GM21529 (cell line): ENCODE data around the gene SUPT20H.

ENCODE experiments used
- ATAC-seq: cut with Tn5 transposase; IDR thresholded peaks from one replicate; pipeline ENCODE4 v1.9.1; 2021; ENCODE audit not compliant: unreplicated experiment

Gene SUPT20H

DNA sequence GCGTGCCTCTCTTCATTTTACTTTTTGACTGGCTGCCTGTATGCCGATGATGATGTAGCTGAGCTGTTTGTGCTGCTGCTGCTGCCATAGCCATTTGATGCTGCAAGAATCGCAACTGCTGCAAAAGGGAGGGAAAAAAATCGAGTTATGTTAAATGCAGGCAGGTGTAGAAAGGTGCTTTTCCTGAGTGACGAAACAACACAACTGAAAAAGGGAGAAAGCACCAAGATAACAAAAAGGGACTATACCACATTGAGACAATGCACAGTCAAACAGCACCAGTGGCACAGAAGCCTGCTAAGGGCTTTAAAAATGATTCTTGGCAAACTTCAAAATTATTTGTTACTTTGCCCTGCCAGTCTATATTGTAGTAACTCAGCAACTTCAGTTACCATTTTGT lies 49.8 kb downstream of the SUPT20H start:
- no peak for ATAC-seq

DNA sequence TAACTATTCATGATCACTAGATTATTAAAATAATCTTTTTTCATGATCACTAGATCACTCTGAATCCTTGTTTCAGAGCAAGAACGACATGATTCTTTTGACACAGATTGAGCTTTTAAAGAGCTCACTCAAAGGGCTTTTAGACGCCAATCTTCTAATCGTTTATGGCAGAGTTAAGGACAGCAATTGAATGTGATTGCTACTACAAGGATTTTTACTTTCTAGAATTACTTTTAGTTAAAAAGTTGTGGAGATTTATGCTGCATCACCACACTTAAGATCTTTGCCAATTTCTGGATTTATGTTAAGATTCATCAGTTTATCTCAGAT lies 57.6 kb downstream of the SUPT20H start:
- no peak for ATAC-seq

DNA sequence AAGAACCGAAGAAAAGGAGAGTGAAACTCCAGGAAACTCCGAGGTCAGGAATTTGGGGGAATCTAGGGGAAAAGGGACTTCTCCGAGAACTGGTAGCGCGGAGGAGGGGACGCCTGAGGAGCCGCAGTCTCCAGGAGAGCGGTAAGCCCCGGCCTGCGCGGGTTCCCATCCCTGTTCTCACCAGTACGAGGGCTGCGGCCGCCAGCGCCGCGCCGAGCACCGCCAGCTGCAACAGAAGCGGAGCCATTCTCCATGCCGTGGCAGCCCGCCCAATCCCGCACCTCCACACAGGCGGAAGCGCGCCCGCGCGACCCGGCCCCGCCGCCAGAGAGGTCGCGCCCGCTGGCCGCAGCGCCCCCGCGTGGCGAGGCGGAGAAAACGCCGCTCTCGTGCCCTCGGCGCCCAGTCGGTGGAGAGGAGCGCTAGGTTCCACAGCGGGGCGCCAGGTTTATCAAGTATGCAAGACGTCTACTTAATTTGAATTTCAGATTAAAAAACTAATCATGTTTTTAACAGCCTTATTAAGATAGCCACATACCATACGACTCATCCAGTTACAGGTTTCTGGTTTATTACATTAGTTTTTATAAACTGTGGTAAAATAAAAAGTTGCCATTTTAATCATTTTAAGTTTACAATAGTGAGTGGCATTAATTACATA lies 60.3 kb downstream of the SUPT20H start, which contains the start of gene ALG5:
Gene ALG5 (minus strand): TSS at position 287 of the 661 bp plus-strand sequence. CDS start 40 bp downstream, at position 247.
- ATAC-seq = peak; percentile 66

DNA sequence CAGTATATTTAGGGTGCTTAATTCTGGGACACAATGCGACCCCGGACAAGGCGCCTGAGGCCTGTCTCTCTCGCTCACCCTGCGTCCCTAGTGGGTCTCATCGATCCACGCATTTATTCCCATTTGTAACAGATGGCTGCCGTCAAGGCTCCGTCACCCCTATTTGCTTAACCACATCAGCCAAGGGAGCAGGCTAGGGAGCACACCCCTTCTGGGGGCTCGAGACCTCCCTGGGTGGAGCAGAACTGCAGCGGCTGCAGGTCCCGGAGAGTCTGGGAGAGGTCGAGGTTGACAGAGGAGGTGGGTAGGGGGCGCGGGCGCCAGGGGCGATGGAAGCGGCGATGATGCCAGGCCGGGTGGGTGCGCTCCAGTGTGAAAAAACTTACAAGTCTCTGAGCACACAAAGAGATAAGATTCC lies 60.9 kb downstream of the SUPT20H start:
- no peak for ATAC-seq

DNA sequence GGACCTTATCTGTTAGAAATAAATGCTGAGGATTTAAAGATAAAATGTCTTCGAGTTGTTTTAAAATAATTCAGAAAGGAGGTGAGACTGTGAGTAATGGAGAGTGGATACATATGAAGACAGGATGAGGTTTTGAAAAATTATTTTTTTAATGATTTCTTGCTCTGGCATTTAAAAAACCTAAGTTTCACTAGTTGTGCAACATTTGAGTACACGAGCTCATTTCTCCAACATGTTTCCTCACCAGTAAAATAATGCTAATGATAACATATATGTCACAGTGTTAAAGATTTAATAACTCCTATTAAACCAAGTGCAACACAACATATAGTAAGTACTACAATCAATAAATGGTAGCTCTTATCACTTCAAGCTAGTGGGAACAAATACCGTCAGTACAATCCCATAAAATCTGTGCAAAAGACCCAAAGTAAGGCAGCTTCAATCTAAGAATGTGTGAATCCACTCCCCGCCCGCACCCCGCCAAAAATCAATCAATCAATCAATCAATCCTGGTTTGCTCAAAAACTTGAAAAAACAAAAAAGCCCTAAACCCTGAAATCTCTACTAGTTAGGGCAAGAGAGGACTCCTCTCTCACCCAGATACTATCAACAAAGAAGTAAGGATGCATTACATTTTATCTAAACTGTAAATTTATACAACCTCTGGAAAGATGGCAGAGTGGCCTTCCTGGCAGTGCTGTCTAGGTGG lies 61.6 kb downstream of the SUPT20H start:
- no peak for ATAC-seq

DNA sequence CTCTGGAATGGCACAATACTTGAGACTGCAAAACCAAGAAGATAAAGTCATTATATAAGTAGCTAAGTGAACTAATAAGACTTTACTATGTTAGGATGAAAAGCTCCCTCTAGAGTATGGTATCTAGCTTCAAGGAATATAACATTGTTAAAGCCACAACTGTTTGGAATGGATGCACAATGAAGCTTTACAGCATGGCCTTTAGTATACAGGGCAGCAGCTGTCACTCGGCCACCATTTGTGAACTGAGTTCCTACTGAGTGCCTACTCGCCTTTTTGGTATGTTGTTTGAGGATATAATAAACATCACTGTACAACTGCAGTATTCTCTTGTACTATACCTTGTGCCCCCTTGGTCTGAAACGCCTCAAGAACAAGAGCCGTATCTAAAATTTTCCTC lies 67.1 kb downstream of the SUPT20H start:
- no peak for ATAC-seq

DNA sequence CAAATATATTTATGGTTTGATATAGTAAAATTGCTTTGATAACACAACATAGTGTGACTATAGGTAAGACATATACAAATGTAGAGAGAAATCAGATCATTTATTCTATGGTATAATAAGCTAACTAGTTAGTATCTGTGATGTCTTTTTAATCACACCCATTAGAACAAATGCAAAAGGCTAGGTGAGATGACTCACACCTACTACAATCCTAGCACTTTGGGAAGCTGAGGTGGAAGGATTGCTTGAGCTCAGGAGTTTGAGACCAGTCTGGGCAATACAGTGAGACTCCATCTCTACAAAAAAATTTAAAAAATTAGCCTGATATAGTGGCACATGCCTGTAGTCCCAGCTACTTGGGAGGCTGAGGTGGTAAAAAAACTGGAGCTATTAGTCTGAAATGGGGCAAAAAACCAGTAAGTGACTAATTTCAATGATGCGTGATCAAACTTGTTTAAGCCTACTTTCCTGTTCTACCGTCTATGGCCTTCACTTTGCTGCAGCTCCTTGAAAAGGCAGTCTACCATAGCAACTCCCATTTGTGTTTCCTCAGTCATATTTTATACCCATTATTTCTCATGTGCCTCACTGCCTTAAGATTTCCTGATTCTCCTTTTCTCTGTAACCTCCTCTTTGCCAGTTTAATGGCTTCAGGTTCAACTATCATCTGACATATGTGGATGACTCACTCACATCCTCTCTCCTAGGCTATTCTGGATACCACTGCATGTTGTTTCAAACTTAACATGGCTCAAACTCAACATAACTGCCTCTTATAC lies 72.8 kb downstream of the SUPT20H start:
- no peak for ATAC-seq

DNA sequence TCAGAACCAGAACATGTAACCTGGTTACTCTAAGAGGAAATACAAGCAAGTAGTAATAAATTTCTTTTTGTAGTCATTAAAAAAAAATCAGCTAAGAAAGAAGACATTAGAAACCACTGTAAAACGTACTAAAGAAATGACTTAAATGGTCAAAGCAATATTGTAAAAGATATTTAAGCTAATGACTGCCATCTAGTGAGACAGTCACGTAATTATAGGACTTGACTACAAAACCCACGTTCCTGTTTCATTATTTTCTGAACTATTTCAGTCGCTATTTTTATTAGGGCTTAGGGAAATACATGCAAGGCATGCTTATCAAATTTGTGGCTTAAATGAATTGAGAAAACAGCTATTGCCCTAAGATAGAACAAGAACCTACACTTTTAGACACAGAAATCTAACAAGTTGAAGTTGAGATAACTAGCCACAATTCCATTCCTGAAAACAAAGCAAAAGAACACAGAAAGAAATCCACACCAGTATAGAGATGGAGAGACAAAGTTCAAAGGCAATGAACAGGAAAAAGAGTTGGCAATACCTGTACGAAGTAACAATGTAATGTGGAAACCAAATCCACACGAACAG lies 78.2 kb downstream of the SUPT20H start:
- ATAC-seq = peak; percentile 64

DNA sequence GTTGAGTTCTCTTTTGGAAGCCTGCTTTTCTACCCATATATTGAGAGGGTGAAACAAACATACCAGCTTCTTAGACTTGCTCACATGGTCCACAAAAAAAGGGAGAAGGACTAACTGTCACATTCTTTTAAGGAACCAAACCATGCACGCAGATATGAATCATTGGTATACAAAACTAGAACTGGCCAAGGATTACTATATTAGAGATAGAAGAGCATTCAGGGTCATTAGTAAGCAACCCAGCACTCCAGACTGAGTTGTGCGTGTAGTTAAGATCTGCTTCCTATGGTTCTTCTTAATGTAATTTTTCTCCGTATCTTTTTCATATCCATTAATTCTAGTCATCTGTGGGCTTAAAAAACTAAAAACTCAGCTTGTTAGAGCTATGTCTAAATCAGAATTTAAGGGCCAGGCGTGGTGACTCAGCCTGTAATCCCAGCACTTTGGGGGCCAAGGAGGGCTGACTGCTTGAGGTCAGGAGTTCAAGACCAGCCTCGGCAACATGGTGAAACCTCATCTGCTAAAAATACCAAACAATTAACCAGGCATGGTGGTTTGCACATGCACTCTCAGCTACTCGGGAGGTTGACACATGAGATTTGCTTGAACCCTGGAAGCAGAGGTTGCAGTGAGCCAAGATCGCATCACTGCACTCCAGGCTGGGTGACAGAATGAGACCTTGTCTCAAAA lies 80.0 kb downstream of the SUPT20H start:
- no peak for ATAC-seq

DNA sequence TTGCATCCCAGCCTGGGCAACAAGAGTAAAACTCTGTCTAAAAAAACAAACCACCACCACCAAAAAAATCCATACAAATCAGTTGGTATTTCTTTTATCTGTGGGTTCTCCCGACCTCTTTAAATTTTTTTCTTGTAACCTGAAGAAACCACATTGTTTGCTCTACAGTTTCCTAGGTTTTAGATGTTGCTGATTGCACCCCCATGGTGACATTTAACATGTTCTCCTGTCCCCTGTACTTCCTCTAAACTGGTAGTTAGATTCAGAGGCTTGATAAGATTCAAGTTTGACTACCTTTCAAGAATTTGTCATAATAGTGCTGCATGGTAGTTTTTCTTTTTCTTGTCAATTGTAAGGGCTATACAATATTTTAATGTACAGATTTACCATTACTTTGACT lies 84.3 kb downstream of the SUPT20H start:
- ATAC-seq = no peak

DNA sequence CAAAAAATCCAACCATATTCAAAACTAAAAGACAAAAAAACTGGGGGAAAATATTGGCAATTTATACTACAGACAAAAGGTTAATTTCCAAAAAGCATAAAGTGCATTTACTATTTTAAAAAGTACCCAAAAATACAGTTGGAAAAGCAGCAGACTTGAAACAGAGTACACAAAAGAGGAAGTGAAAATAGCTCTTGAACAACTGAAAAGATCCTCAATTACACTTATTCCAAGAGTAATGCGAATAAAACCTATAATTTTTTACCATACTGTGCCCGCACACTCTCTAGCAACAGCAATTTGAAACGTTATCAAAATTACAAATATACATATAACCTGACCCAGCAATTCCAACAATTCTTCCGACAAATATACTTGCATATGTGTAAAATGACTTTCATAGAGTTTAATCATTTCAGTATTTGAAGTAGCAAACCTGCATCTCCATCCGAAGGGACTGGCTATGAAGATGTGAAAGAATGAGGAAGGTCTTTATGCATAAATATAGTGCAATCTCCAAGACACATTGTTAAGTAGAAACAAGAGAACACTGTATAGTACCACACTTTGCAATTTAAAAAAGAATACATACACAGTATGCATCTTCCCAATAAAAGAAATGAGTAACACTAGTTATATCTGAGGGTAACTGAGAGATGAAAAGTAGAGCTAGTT lies 85.7 kb downstream of the SUPT20H start:
- peak; percentile 90 for ATAC-seq

DNA sequence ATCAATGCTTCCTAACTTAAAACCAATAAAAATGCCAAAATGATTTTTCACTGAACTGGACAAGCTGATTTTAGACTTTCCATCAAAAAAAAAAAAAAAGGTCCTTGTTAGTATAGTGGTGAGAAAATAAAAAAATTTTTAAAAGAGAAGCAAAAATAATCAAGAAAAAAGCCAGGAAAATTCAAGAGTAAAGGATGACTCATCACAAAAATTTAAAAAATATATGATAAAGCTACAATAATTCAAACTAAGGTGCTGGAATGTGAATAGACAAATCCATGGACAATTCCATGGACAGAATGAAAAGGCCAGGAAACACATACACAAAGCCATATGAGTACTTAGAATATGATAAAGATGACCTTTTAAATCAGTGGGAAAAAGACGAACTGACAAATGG lies 86.5 kb downstream of the SUPT20H start:
- ATAC-seq = no peak

DNA sequence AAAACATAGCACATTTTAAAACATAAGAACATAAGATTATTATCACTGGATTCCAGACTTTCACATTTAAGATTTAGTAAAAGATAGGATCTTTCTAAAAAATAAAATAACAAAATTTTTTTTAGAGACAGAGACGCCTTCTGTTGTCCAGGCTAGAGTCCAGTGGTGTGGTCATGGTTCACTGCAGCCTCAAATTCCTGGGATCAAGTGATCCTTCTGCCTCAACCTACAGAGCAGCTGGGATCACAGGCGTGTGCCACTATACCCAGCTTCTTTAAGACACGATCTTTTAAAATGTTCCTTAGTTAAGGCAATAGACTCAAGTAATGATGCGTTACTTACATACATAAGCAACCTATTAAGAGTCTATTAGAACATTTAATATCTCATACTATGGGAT lies 93.1 kb downstream of the SUPT20H start:
- no peak for ATAC-seq

DNA sequence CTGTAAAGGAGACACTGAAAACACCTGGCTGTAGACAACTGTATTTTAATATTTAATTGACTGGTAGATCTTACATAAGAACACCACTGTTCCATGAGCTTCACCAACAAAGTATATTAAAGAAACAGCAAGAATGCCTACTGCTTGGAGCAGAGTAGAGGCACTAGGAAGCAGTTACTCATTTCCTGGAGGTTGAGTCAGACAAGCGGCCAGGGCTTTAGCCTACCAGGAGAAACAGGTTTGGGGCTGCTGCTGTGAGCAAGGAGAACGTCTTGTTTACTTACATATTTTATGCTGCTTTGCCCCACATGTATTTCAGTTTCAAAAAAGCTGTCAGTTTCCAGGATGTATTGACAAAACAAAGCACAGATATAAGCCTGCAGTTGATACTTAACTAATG lies 93.7 kb downstream of the SUPT20H start:
- ATAC-seq = no peak

DNA sequence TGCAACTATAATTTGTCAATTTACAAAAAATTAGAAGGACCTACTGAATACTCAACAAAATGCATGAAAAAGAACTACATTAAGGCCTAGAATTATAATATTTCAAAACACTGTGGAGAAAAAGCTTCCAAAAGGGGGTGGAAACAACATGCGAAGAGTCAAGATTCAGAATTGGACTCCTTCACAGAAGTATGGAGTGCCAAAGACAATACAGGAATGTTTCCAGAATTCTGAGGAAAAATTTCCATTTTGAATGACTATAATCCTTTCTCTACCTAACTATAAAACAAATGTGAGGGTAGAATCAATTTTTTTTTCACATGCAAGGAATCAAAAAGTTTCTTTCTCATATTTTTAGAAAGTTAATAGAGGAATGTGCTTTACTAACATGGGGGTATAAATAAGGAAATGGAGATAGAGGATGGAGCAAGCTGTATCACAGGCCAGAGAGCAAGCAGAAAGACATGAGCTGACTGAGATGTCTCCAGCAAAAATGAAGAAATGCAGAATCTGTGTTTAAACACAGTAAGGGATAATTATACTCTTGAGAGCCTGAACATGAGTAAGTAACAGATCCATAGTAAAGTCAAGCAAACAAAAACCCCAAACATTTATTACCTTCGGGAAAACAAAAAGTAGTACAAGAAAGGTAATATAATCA lies 99.9 kb downstream of the SUPT20H start:
- no peak for ATAC-seq
